IMR-90 (cell line): ENCODE data around the gene LDLRAD4. TPM values are rescaled to one million over a fixed set of nuclear protein-coding genes. Genes with fewer than 3 reads are reported as not detected.

ENCODE experiments used
- ATAC-seq: fragments of 200-7000 bp; cut with Tn5 transposase; 2 replicates; pipeline ENCODE4 v1.9.1; 2020; ENCODE audit warnings: low read depth, mild to moderate bottlenecking, moderate library complexity
- BruUV-seq: library from RNA; stranded (reverse); fragments of 400-500 nt; replicated peaks from 2 replicates; lab custom pipeline; 2021; lab: Mats Ljungman, UMichigan
- CTCF ChIA-PET: fragments of 300-600 bp; formaldehyde crosslinking; extraction: SDS; loops from one replicate; lab custom pipeline; 2021; ENCODE audit warnings: antibody characterized with exemption; lab: Yijun Ruan, JAX
- POLR2A ChIA-PET: fragments of 300-600 bp; sonication (Branson Sonifier 250); formaldehyde crosslinking; loops from one replicate; lab custom pipeline; 2022; ENCODE audit warnings: antibody characterized with exemption; ENCODE audit not compliant: unreplicated experiment; lab: Charles Lee
- DNase-seq: peaks from one replicate; pipeline ENCODE4 v3.0.0; 2013
- H2AFZ ChIP-seq: replicated peaks from 2 replicates; pipeline ENCODE3; 2013; ENCODE audit warnings: low read length, mild to moderate bottlenecking; ENCODE audit not compliant: poor library complexity
- H2AK5ac ChIP-seq: 2 replicates; pipeline ENCODE4 v1.6.1; 2013; ENCODE audit warnings: low read depth, low read length, inconsistent platforms
- H2AK9ac ChIP-seq: replicated peaks from 2 replicates; pipeline ENCODE3; 2013; ENCODE audit warnings: mild to moderate bottlenecking, low read depth, low read length, moderate library complexity; ENCODE audit not compliant: poor library complexity
- H2BK120ac ChIP-seq: 2 replicates; pipeline ENCODE4 v1.6.1; 2013; ENCODE audit warnings: low read depth, low read length, inconsistent platforms
- H2BK15ac ChIP-seq: 3 replicates; pipeline ENCODE4 v1.6.1; 2013; ENCODE audit warnings: low read depth, low read length, inconsistent platforms
- H2BK20ac ChIP-seq: 2 replicates; pipeline ENCODE4 v1.6.1; 2013; ENCODE audit warnings: low read depth, mild to moderate bottlenecking, inconsistent platforms, low read length, moderate library complexity
- H2BK5ac ChIP-seq: 2 replicates; pipeline ENCODE4 v1.6.1; 2013; ENCODE audit warnings: mild to moderate bottlenecking, low read depth, low read length, inconsistent platforms; ENCODE audit not compliant: poor library complexity, severe bottlenecking
- H3K14ac ChIP-seq: replicated peaks from 2 replicates; pipeline ENCODE4 v1.6.1; 2013; ENCODE audit warnings: low read depth, low read length, inconsistent platforms
- H3K18ac ChIP-seq: 2 replicates; pipeline ENCODE4 v1.6.1; 2013; ENCODE audit warnings: low read depth, low read length, control low read depth
- H3K23ac ChIP-seq: 2 replicates; pipeline ENCODE4 v1.6.1; 2013; ENCODE audit warnings: low read depth, low read length, inconsistent platforms
- H3K27ac ChIP-seq: 2 replicates; pipeline ENCODE4 v1.5.1; 2013; ENCODE audit warnings: mild to moderate bottlenecking, control low read depth, low read length; ENCODE audit not compliant: insufficient read depth
- H3K27me3 ChIP-seq: 2 replicates; pipeline ENCODE4 v1.6.1; 2013; ENCODE audit warnings: low read length; ENCODE audit not compliant: control insufficient read depth, insufficient read depth
- H3K36me3 ChIP-seq: 2 replicates; pipeline ENCODE4 v1.6.1; 2013; ENCODE audit warnings: low read length, mixed read lengths; ENCODE audit not compliant: control insufficient read depth, insufficient read depth
- H3K4ac ChIP-seq: 2 replicates; pipeline ENCODE4 v1.6.1; 2013; ENCODE audit warnings: low read depth, low read length, inconsistent platforms
- H3K4me1 ChIP-seq: 2 replicates; pipeline ENCODE4 v1.6.1; 2013; ENCODE audit warnings: low read length, mixed read lengths; ENCODE audit not compliant: control insufficient read depth, insufficient read depth
- H3K4me2 ChIP-seq: 2 replicates; pipeline ENCODE4 v1.6.1; 2013; ENCODE audit warnings: low read depth, mild to moderate bottlenecking, control low read depth, low read length, moderate library complexity
- H3K4me3 ChIP-seq: 2 replicates; pipeline ENCODE4 v1.5.1; 2013; ENCODE audit warnings: low read depth, mild to moderate bottlenecking, control low read depth, low read length, moderate library complexity; ENCODE audit not compliant: insufficient read depth
- H3K56ac ChIP-seq: 2 replicates; pipeline ENCODE4 v1.6.1; 2013; ENCODE audit warnings: low read length, inconsistent platforms; ENCODE audit not compliant: insufficient read depth; ENCODE audit errors: extremely low read depth
- H3K79me1 ChIP-seq, 2 experiments: 2 replicates each; pipeline ENCODE4 v1.6.1; 2013; ENCODE audit warnings: low read length in 2 of 2, inconsistent platforms in 1 of 2, low read depth in 1 of 2
- H3K9ac ChIP-seq: 2 replicates; pipeline ENCODE4 v1.6.1; 2013; ENCODE audit warnings: low read depth, low read length, control low read depth
- H3K9me1 ChIP-seq: 2 replicates; pipeline ENCODE4 v1.6.1; 2013; ENCODE audit warnings: low read length, inconsistent platforms; ENCODE audit not compliant: insufficient read depth
- H3K9me3 ChIP-seq: 2 replicates; pipeline ENCODE4 v1.6.1; 2013; ENCODE audit warnings: low read length; ENCODE audit not compliant: control insufficient read depth, insufficient read depth
- H4K20me1 ChIP-seq: 2 replicates; pipeline ENCODE4 v1.6.1; 2013; ENCODE audit warnings: low read length, inconsistent platforms; ENCODE audit not compliant: insufficient read depth
- H4K5ac ChIP-seq: 2 replicates; pipeline ENCODE4 v1.6.1; 2013; ENCODE audit warnings: mild to moderate bottlenecking, low read depth, low read length, control low read depth
- H4K8ac ChIP-seq, 2 experiments: 2 replicates each; pipeline ENCODE4 v1.6.1; 2013; ENCODE audit warnings: low read depth in 2 of 2, low read length in 2 of 2, control low read depth in 1 of 2, inconsistent platforms in 1 of 2
- H4K91ac ChIP-seq: 2 replicates; pipeline ENCODE4 v1.6.1; 2013; ENCODE audit warnings: low read depth, low read length, inconsistent platforms; ENCODE audit not compliant: insufficient read depth
- CEBPB ChIP-seq: IDR thresholded peaks from 2 replicates; pipeline ENCODE4 v1.6.1; 2012; ENCODE audit warnings: low read depth, low read length, improper control_type of control experiment
- FOS ChIP-seq: fragments of 150-350 bp; IDR thresholded peaks from 2 replicates; pipeline ENCODE4 v1.6.1; 2016; ENCODE audit warnings: low read depth, low read length
- MAZ ChIP-seq: IDR thresholded peaks from 2 replicates; pipeline ENCODE4 v1.6.1; 2012; ENCODE audit warnings: low read depth, mild to moderate bottlenecking, low read length, improper control_type of control experiment, moderate library complexity, borderline replicate concordance
- NFE2L2 ChIP-seq: fragments of 150-350 bp; IDR thresholded peaks from 2 replicates; pipeline ENCODE4 v1.6.1; 2016; ENCODE audit warnings: low read depth, mild to moderate bottlenecking, low read length
- RCOR1 ChIP-seq: IDR thresholded peaks from 2 replicates; pipeline ENCODE4 v1.6.1; 2012; ENCODE audit warnings: mild to moderate bottlenecking, low read length, improper control_type of control experiment; ENCODE audit not compliant: insufficient replicate concordance
- RFX5 ChIP-seq: IDR thresholded peaks from 2 replicates; pipeline ENCODE4 v1.8.0; 2012; ENCODE audit warnings: low read depth, mild to moderate bottlenecking, low read length, moderate library complexity
- USF2 ChIP-seq: fragments of 150-350 bp; IDR thresholded peaks from 2 replicates; pipeline ENCODE4 v1.6.1; 2017; ENCODE audit warnings: mild to moderate bottlenecking, antibody characterized with exemption, low read length, low read depth
- WGBS, 2 experiments: methylation state at CpG; one replicate each; pipeline versions ENCODE4 v1.1.5 to v1.1.7; 2013; ENCODE audit warnings: missing lambda C conversion rate in 2 of 2; ENCODE audit not compliant: insufficient read length in 1 of 2; ENCODE audit errors: extremely low coverage in 2 of 2; 5-methylcytosine and 5-hydroxymethylcytosine counted together
- dilution Hi-C: fragments of 300-500 bp; cut with HindIII; formaldehyde crosslinking; loops from one replicate; pipeline ENCODE4 v1.14.3; 2018; ENCODE audit warnings: low sequenced_read_pairs; ENCODE audit not compliant: unreplicated experiment
- in situ Hi-C: fragments of 300-500 bp; cut with MboI; formaldehyde crosslinking; loops from 3 replicates; pipeline ENCODE4 v1.14.3; 2019; ENCODE audit warnings: low sequenced_read_pairs, inconsistent platforms, mixed read lengths
- intact Hi-C: fragments of 100-400 bp; cut with micrococcal nuclease; formaldehyde crosslinking; loops from 2 replicates; pipeline ENCODE4 v1.10.0; 2022
- polyA plus RNA-seq, 3 experiments: library from polyadenylated mRNA; depleted of rRNA; stranded (reverse); fragments of >200 nt; gene quantifications; 2 replicates each; pipeline ENCODE4 v1.2.3, GENCODE V29; 2012; ENCODE audit warnings: low replicate concordance in 1 of 3
- total RNA-seq: library from RNA; depleted of rRNA; stranded (reverse); fragments of >200 nt; gene quantifications from 2 replicates; pipeline ENCODE4 v1.2.3, GENCODE V29; 2012

Gene LDLRAD4
- total and polyA plus RNA-seq, 2 of the 4 experiments (the other 2 are of a cell fraction): not detected

- Histone ChIP-seq H3K4me1 (no peaks in the 10 kb centered on the region), H2AK9ac (no peak overlapping the region), H4K8ac (no peak overlapping the region), H3K4me2 (no peak overlapping the region), H2BK20ac (no peak overlapping the region), H3K23ac (no peak overlapping the region), H3K56ac (no peak overlapping the region), H3K36me3 (no peaks in the 10 kb centered on the region), H2AFZ (no peak overlapping the region), H2BK5ac (no peak overlapping the region), H4K20me1 (no peaks in the 10 kb centered on the region), H3K27ac (no peak overlapping the region), H2BK120ac (no peak overlapping the region), H3K18ac (no peak overlapping the region), H3K79me1 (no peaks in the 10 kb centered on the region), H3K14ac (no peak overlapping the region), H2AK5ac (no peak overlapping the region), H4K5ac (no peak overlapping the region), H4K91ac (no peak overlapping the region), H3K9ac (no peak overlapping the region), H3K9me3 (no peaks in the 10 kb centered on the region), H2BK15ac (no peak overlapping the region), H3K27me3 (peaks cover 17% of the 10 kb centered on the region), H3K9me1 (no peaks in the 10 kb centered on the region; the same call in 1 of the 2 replicates), H3K4ac (no peak overlapping the region), H3K4me3 (no peak overlapping the region)
- WGBS, 2 experiments: 40% methylated on average over 1 of the region's 9 CpGs; no CpG with 5 or more reads in 1 of the 2 experiments
- dilution Hi-C loops (no loop called here), intact Hi-C loops (no loop called here), in situ Hi-C loops (no loop called here)
- no peak for ATAC-seq
- TF ChIP-seq FOS (no peak), CEBPB (no peak), RFX5 (no peak), USF2 (no peak), RCOR1 (no peak), NFE2L2 (no peak), MAZ (no peak)
- no TSS peak for BruUV-seq
- CTCF ChIA-PET: no interaction called here
- no peak for DNase-seq
- POLR2A ChIA-PET: no interaction called here
These were observed 17.9 kb downstream of the LDLRAD4 start for GRCh38 chr18:13236411-13236810.
